GM19372 (cell line): ENCODE measurements around the gene OR2M5.

ENCODE experiments used
- ATAC-seq: cut with Tn5 transposase; IDR thresholded peaks from one replicate; pipeline ENCODE4 v1.9.1; 2021; ENCODE audit warnings: mild to moderate bottlenecking, low read depth, moderate library complexity; ENCODE audit not compliant: unreplicated experiment

The OR2M5 gene, protein sequence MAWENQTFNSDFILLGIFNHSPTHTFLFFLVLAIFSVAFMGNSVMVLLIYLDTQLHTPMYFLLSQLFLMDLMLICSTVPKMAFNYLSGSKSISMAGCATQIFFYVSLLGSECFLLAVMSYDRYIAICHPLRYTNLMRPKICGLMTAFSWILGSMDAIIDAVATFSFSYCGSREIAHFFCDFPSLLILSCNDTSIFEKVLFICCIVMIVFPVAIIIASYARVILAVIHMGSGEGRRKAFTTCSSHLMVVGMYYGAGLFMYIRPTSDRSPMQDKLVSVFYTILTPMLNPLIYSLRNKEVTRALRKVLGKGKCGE

GRCh38 chr1:248144513-248145198, at the start of gene OR2M5:
Gene OR2M5, plus strand, starts transcription at chr1:248145148. Its CDS starts 0 bp downstream, at chr1:248145148.
- no peak for ATAC-seq

GRCh38 chr1:248098529-248098928, 46.4 kb upstream of the OR2M5 start:
- no peak for ATAC-seq

GRCh38 chr1:248102847-248103246, 42.1 kb upstream of the OR2M5 start:
- ATAC-seq = no peak

DNA sequence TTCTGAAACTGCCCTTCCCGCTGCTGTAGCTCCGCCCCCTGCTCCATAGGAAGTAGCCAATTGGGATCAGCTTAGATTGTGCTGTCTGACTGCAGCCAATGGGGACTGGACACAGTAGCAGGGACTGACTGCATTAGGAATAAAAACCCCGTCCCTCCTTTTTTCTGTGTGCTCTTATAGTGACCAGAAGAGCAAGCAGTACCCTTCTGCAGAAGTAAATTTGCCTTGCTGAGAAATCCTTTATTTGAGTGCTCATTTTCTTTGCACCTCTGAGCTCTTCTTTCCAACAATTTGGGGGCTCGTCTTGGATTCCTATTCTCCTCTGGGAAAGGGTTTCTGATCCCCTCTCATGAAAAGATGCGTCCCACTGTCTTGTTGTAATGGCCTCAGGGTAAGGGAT, 33.8 kb upstream of the OR2M5 start:
- no peak for ATAC-seq

DNA sequence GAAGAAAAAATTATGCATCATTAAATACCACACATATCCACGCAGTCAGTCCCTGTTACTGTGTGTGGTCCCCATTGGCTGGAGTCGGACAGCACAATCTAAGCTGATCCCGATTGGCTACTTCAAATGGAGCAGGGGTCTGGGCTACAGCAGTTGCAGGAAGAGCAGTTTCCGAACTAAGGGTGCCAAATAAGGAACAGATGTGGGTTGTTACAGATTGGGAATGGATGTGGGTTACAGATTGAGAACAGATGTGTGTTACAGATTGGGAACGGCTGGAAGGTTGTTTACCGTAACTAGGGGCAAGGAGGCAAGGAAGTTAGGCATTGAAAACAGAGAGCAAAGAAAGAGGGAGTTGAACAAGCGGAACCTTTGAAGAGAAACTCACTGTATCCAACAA, 30.1 kb upstream of the OR2M5 start:
- ATAC-seq = no peak

DNA sequence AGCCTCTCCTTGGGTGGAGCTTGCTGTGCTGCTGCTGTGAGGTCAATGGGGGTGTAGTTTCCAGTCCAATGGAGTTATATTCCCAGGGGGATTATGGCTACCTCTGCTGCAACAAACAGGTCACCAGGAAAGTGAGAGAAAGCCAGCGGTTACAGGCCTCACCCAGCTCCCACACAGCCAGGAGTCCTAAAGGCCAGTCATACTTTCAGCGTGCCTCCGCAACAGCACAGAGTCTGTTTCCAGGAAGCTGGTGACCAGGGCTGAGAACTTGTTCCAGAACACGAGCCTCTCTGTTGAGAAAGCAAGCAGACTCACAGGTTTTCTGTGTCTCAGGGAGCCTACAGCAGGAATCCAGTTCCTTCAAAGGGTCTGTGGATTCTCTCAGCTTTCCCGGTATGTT, 17.3 kb upstream of the OR2M5 start:
- no peak for ATAC-seq

DNA sequence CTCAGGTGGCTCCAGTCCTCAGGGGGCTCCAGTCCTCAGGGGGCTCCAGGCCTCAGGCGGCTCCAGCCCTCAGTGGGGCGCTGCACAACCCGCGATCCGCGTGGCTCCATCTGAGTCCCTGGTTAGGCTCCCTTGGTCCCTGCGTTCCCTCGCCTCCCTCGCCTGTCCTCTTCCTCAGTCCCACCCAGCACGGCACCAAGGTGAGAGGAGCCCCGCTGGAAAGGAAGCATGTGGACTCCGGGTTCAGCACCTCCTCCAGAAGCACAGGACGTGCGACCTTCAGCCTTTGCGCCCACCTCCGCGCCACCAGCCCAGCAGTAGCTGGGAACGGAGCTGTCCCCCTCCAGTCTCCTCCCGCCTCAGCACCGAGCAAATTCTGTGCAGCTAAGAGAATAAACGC, 8.1 kb upstream of the OR2M5 start:
- ATAC-seq = no peak

DNA sequence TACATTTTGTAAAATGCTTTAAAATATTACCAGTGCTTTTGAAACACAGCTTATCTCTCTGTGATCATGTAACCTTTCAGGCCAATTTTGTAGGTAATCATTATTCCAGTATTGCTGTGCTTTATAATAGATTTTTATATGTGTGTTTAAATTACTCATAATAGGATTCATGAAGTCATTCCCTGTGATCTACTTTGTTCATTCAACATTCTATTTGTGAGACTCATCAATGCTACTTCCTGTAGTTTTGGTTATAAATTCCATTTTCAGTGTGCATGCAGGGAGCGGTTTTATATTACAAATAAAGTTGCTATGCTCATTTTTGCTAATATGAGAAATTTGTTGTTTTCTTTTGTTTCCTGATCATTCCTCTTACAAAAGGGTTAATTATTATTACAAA, 4.1 kb upstream of the OR2M5 start:
- no peak for ATAC-seq

GRCh38 chr1:248143311-248143710, 1.6 kb upstream of the OR2M5 start:
- no peak for ATAC-seq

DNA sequence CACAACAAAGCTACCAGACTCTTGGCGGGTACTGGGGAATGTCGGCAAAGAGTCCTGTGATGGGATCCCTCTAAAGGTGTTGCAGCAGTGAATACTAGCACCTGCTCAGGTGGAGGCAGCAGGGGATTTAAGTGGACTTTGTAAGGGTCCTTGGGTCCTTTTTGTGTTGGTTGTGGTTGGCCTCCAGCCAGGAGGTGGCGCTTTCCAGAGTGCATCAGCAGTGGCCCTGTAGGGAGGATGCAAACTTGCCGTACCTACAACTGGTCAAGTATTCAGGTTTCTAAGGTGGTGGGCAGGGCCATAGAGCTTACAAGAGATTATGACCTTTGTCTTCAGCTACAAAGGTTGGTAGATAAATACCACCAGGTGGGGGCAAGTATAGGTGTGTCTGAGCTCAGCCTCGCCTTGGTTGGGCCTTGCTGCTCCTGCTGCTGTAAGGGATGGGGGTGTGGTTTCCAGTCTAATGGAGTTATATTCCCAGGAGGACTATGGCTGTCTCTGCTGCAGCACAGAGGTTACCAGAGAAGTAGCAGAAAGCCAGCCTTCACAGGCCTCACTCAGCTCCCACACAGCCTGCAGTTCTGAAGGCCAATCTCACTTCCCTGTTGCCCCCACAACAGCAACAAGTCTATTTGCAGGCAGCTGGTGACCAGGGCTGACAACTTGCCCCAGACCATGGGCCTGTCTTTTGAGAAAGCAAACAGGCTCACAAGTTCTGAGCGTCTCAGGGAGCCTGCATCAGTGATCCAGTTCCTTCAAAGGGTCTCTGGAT, 7.3 kb downstream of the OR2M5 start:
- ATAC-seq = no peak

DNA sequence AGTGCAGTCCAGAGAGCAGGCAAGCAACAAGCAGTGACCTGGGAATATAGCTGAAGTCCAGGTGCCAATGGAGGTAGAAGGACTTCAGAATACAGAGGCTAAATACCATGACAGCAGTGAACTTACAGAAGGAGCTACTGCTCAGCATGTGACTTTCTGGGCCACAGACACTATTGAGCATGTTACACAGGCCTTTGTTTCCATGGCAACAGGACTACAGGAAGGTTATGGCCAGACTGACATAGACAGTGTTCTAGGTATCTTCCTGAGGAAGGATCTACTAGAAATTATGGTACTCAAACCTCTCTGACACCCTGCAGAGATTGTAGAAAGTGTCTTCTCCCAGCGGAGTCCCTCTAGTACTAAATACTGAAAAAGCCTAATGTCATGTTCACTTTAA, 11.0 kb downstream of the OR2M5 start:
- no peak for ATAC-seq

GRCh38 chr1:248158758-248159157, 13.8 kb downstream of the OR2M5 start:
- no peak for ATAC-seq

GRCh38 chr1:248164031-248164430, 19.1 kb downstream of the OR2M5 start:
- ATAC-seq = no peak

DNA sequence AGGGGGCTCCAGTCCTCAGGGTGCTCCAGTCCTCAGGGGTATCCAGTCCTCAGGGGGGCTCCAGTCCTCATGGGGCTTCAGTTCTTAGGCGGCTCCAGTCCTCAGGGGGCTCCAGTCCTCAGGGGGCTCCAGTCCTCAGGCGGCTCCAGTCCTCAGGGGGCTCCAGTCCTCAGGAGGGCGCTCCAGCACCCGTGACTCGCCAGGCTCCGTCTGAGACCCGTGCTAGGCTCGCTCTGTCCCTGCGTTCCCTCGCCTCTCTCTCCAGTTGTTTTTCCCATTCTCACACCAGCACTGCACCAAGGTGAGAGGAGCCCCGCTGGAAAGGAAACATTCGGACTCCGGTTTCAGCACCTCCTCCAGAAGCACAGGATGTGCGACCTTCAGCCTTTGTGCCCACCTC, 20.2 kb downstream of the OR2M5 start:
- no peak for ATAC-seq

- ATAC-seq = no peak
These were observed 29.6 kb downstream of the OR2M5 start, which contains the start of gene OR2M2 for GRCh38 chr1:248174521-248174920. Gene OR2M2, plus strand, starts transcription at chr1:248174821. Its CDS starts 5,165 bp downstream, at chr1:248179986.

DNA sequence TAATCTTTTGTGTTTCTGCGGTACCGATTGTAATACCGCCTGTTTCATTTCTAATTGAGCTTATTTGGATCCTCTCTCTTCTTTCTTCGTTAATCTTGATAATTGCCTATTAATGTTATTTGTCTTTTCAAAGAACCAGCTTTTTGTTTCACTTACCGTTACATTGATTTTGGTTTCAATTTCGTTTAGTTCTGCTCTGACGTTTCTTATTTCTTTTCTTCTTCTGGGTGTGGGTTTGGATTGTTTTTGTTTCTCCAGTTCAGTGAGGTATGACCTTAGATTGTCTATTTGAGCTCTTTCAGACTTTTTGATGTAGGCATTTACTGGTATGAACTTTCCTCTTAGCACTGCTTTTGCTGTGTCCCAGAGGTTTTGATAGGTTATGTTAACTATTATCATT, 39.0 kb downstream of the OR2M5 start:
- no peak for ATAC-seq

- no peak for ATAC-seq
These were observed 42.4 kb downstream of the OR2M5 start for GRCh38 chr1:248187363-248187762.

DNA sequence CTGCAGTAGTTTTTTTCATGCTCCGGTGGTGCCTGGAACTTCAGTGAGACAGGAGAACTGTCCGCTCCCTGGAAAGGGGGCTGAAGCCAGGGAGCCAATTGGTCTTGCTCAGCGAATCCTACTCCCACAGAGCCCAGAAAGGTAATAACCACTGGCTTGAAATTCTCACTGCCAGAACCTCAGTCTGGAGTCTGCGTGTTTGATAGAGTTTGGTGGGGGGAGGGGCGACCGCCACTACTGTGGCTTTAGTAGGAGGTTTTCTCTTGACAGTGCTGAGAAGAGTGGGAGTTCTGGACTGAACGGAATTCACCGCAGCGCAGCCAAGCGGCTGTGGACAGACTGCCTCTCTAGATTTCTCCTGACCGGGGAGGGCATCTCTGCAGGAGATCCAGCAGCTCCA, 44.1 kb downstream of the OR2M5 start:
- no peak for ATAC-seq

- no peak for ATAC-seq
These were observed 49.2 kb downstream of the OR2M5 start for GRCh38 chr1:248194117-248194516.
